CD14-positive monocyte (primary cell): ENCODE data around the gene DNAJC7. TPM values are rescaled to one million over a fixed set of nuclear protein-coding genes. Genes with fewer than 3 reads are reported as not detected.

Experiments
- DNase-seq, 3 donors: peaks; one replicate each; pipeline ENCODE4 v3.0.0-alpha.2; 2011 to 2022
- H2AFZ ChIP-seq: 2 replicates; pipeline ENCODE4 v1.6.0; 2012; ENCODE audit warnings: mild to moderate bottlenecking, low read depth, low read length, inconsistent platforms; ENCODE audit not compliant: insufficient read depth, poor library complexity, severe bottlenecking
- H3K27ac ChIP-seq, 2 donors: 1 replicate in 1 of 2; 2 replicates in 1 of 2; pipeline ENCODE4 v1.5.1; 2012 to 2013; ENCODE audit warnings: low read length in 2 of 2, control low read depth in 1 of 2, inconsistent platforms in 1 of 2, low read depth in 1 of 2, mild to moderate bottlenecking in 1 of 2
- H3K27me3 ChIP-seq, 2 donors: one replicate each; pipeline versions ENCODE4 v1.6.0 to v1.6.1; 2011 to 2013; ENCODE audit warnings: low read length in 2 of 2; ENCODE audit not compliant: control insufficient read depth in 2 of 2, insufficient read depth in 2 of 2
- H3K36me3 ChIP-seq, 2 donors: replicated peaks in 1 of 2; 1 replicate in 1 of 2; 2 replicates in 1 of 2; pipeline versions ENCODE4 v1.5.1 to v1.6.1; 2012 to 2013; ENCODE audit warnings: low read length in 2 of 2, control low read depth in 1 of 2, inconsistent platforms in 1 of 2, mild to moderate bottlenecking in 1 of 2; ENCODE audit not compliant: insufficient read depth in 2 of 2, control insufficient read depth in 1 of 2
- H3K4me1 ChIP-seq, 2 donors: 1 replicate in 1 of 2; 2 replicates in 1 of 2; pipeline versions ENCODE4 v1.5.1 to v1.6.1; 2012 to 2013; ENCODE audit warnings: low read length in 2 of 2, control low read depth in 1 of 2, inconsistent platforms in 1 of 2, mild to moderate bottlenecking in 1 of 2, moderate library complexity in 1 of 2; ENCODE audit not compliant: insufficient read depth in 2 of 2, control insufficient read depth in 1 of 2
- H3K4me2 ChIP-seq: replicated peaks from 2 replicates; pipeline ENCODE3; 2012; ENCODE audit warnings: low read length, moderate library complexity, mild to moderate bottlenecking; ENCODE audit not compliant: poor library complexity, severe bottlenecking; ENCODE audit errors: extremely low read depth
- H3K4me3 ChIP-seq, 3 experiments: fragments of 200-600 bp in 1 of 3; sonication (generic) in 1 of 3; replicated peaks in 1 of 3; 1 replicate in 2 of 3; 2 replicates in 1 of 3; pipeline ENCODE4 v1.5.1; 2011 to 2013; ENCODE audit warnings: low read length in 3 of 3, mild to moderate bottlenecking in 3 of 3, control low read depth in 2 of 3, low read depth in 2 of 3, inconsistent platforms in 1 of 3, moderate library complexity in 1 of 3
- H3K79me2 ChIP-seq: 2 replicates; pipeline ENCODE4 v1.6.0; 2012; ENCODE audit warnings: mild to moderate bottlenecking, control low read depth, inconsistent platforms, low read length, moderate library complexity; ENCODE audit not compliant: insufficient read depth
- H3K9ac ChIP-seq: 2 replicates; pipeline ENCODE4 v1.6.0; 2017; ENCODE audit warnings: low read length, mild to moderate bottlenecking; ENCODE audit not compliant: insufficient read depth, poor library complexity, severe bottlenecking
- H3K9me3 ChIP-seq, 2 donors: replicated peaks in 1 of 2; 1 replicate in 1 of 2; 2 replicates in 1 of 2; pipeline versions ENCODE4 v1.5.1 to v1.6.1; 2012 to 2013; ENCODE audit warnings: low read length in 2 of 2, control low read depth in 1 of 2; ENCODE audit not compliant: control insufficient read depth in 1 of 2, insufficient read depth in 1 of 2
- H4K20me1 ChIP-seq: 2 replicates; pipeline ENCODE4 v1.6.0; 2012; ENCODE audit warnings: mild to moderate bottlenecking, low read length, control low read depth, moderate library complexity; ENCODE audit not compliant: insufficient read depth
- H3K27ac Mint-ChIP-seq, 7 donors: one replicate each; pipeline ENCODE4 v1.8.0; 2020; ENCODE audit warnings: mild to moderate bottlenecking in 7 of 7, mixed read lengths in 7 of 7, moderate library complexity in 6 of 7, inconsistent platforms in 2 of 7
- H3K27me3 Mint-ChIP-seq, 3 donors: one replicate each; pipeline ENCODE4 v1.8.0; 2021 to 2022; ENCODE audit warnings: low read depth in 3 of 3, mild to moderate bottlenecking in 3 of 3, mixed read lengths in 3 of 3, moderate library complexity in 3 of 3, inconsistent platforms in 1 of 3
- H3K36me3 Mint-ChIP-seq, 2 donors: one replicate each; pipeline ENCODE4 v1.8.0; 2020; ENCODE audit warnings: mixed read lengths in 2 of 2, inconsistent platforms in 1 of 2, mild to moderate bottlenecking in 1 of 2
- H3K4me1 Mint-ChIP-seq: one replicate; pipeline ENCODE4 v1.8.0; 2020; ENCODE audit warnings: mild to moderate bottlenecking, mixed read lengths
- H3K4me3 Mint-ChIP-seq, 2 donors: one replicate each; pipeline ENCODE4 v1.8.0; 2020; ENCODE audit warnings: mild to moderate bottlenecking in 2 of 2, mixed read lengths in 2 of 2, moderate library complexity in 1 of 2
- H3K9me3 Mint-ChIP-seq, 7 donors: one replicate each; pipeline ENCODE4 v1.8.0; 2020 to 2022; ENCODE audit warnings: mixed read lengths in 7 of 7, mild to moderate bottlenecking in 6 of 7, moderate library complexity in 6 of 7, inconsistent platforms in 2 of 7
- CTCF ChIP-seq: fragments of 200-600 bp; IDR thresholded peaks from one replicate; pipeline ENCODE4 v1.8.0; 2022; ENCODE audit warnings: antibody characterized with exemption, mild to moderate bottlenecking
- WGBS: methylation state at CpG from one replicate; pipeline ENCODE4 v1.1.5; 2013; ENCODE audit warnings: missing lambda C conversion rate; ENCODE audit not compliant: insufficient coverage; 5-methylcytosine and 5-hydroxymethylcytosine counted together
- intact Hi-C, 2 donors: fragments of 100-400 bp; cut with micrococcal nuclease; formaldehyde crosslinking; loops; one replicate each; pipeline versions ENCODE4 v1.15.0 to v1.15.1; 2023
- polyA plus RNA-seq, 3 donors: library from polyadenylated mRNA; depleted of rRNA in 1 of 3; unstranded in 2 of 3; stranded (reverse) in 1 of 3; fragments of 300-500 nt in 2 of 3; fragments of >200 nt in 1 of 3; fragmentation: Illumina TruSeq in 2 of 3; gene quantifications; 1 replicate in 2 of 3; 2 replicates in 1 of 3; pipeline ENCODE4 v1.2.3, GENCODE V29; 2012 to 2021

Gene DNAJC7
- polyA plus RNA-seq, 3 donors, result 29.1 to 79.7 (median 59.6) TPM

GRCh38 chr17:41975099-41976083, 41.8 kb downstream of the DNAJC7 start:
- intact Hi-C loops, result no loop called here
- no peak overlapping the region for H3K9ac ChIP-seq

More at GRCh38 chr17:41975099-41976083, 41.8 kb downstream of the DNAJC7 start:
- Histone ChIP-seq H3K4me2 (no peak overlapping the region), H3K27me3 (no peaks in the 10 kb centered on the region), H3K79me2 (peaks cover 43% of the 10 kb centered on the region), H3K4me1 (peaks cover 0 to 7% of the 10 kb centered on the region in 2 donors), H3K9me3 (no peaks in the 10 kb centered on the region), H3K36me3 (peaks cover 80 to 91% of the 10 kb centered on the region in 2 donors), H3K27ac (peak overlapping the region in 1 of 2 donors; percentile 31), H3K4me3 (no peak overlapping the region), H4K20me1 (peaks cover 80% of the 10 kb centered on the region), H2AFZ (no peak overlapping the region)
- Mint-ChIP-seq H3K27ac (peak overlapping the region in 3 of 7 donors; percentile 15 to 27 (median 23)), H3K36me3 (peaks cover 67 to 93% of the 10 kb centered on the region in 2 donors), H3K4me3 (no peak overlapping the region), H3K9me3 (no peaks in the 10 kb centered on the region), H3K27me3 (peaks cover 0 to 1% (median 0%) of the 10 kb centered on the region in 3 donors), H3K4me1 (peaks cover 8% of the 10 kb centered on the region)
- no peak for TF ChIP-seq CTCF
- no peak for DNase-seq
- 93% methylated on average over 7 of the region's 9 CpGs for WGBS
